Measurements from ENCODE around the gene CNR1. TPM values are rescaled to one million over a fixed set of nuclear protein-coding genes. Genes with fewer than 3 reads are reported as not detected.

The CNR1 gene
- polyA plus RNA-seq, 1 of the 3 experiments (the other 2 are of a cell fraction) = not detected

- DNase-seq = no peak
- Histone ChIP-seq H3F3A (replicated peaks; ENCODE audit: insufficient read depth) (no peaks in the 10 kb centered on the region), H3K36me3 (replicated peaks in 1 of 2; ENCODE audit: control insufficient read depth in 1 of 2, insufficient read depth in 2 of 2, low read length in 1 of 2) (no peaks in the 10 kb centered on the region), H3K9me3 (no peaks in the 10 kb centered on the region), H3K9ac (no peak overlapping the region), H3K4me3 (ENCODE audit: low read depth in 2 of 2, low read length in 1 of 2) (no peak overlapping the region), H2AFZ (ENCODE audit: low read depth) (no peak overlapping the region), H3K27me3 (ENCODE audit: insufficient read depth) (no peaks in the 10 kb centered on the region), H3K9me2 (no peaks in the 10 kb centered on the region), H3K27ac (ENCODE audit: low read depth in 2 of 2, low read length in 1 of 2) (no peak overlapping the region), H3K4me1 (ENCODE audit: control insufficient read depth in 1 of 2, insufficient read depth in 2 of 2, low read depth in 1 of 2, low read length in 1 of 2) (no peaks in the 10 kb centered on the region), H3K79me2 (ENCODE audit: insufficient read depth) (no peaks in the 10 kb centered on the region), H3K4me2 (no peak overlapping the region), H4K20me1 (ENCODE audit: insufficient read depth) (no peaks in the 10 kb centered on the region)
- ChIA-PET CTCF (interaction anchor here (0.6 kb wide), 1 partner anchor 338 kb away, joined by 3 read pairs; no protein-coding TSS in a partner anchor), POLR2A (no interaction called here)
- no peak for TF ChIP-seq MAX (IDR thresholded peaks at IDR 0.05; ENCODE audit: low read depth)
- TF ChIP-seq RAD21 (IDR thresholded peaks at IDR 0.05; ENCODE audit: low read length) = no peak
- TF ChIP-seq NFIC (IDR thresholded peaks at IDR 0.05; ENCODE audit: borderline replicate concordance) = no peak
- no peak for TF ChIP-seq SMC3 (IDR thresholded peaks at IDR 0.05; ENCODE audit: low read depth, low read length)
- no peak for TF ChIP-seq SIN3A (IDR thresholded peaks at IDR 0.05; ENCODE audit: borderline replicate concordance, low read depth, low read length)
- no peak for TF ChIP-seq TEAD4 (IDR thresholded peaks at IDR 0.05; ENCODE audit: borderline replicate concordance, insufficient read depth)
- no peak for TF ChIP-seq RFX5 (IDR thresholded peaks at IDR 0.05; ENCODE audit: low read length)
- no peak for TF ChIP-seq FOXJ3 (CRISPR knock-in tag; IDR thresholded peaks at IDR 0.05)
- TF ChIP-seq USF1 (IDR thresholded peaks at IDR 0.05; ENCODE audit: borderline replicate concordance, low read depth) = no peak
- no peak for TF ChIP-seq EP300 (IDR thresholded peaks at IDR 0.05; ENCODE audit: borderline replicate concordance in 1 of 2, low read depth in 1 of 2, low read length in 1 of 2)
- TF ChIP-seq FOXM1 (IDR thresholded peaks at IDR 0.05; ENCODE audit: low read depth) = no peak
- no peak for TF ChIP-seq TAF1 (IDR thresholded peaks at IDR 0.05; ENCODE audit: borderline replicate concordance, low read depth, low read length)
- no peak for TF ChIP-seq GATA2 (CRISPR knock-in tag; IDR thresholded peaks at IDR 0.05)
- TF ChIP-seq EZH2phosphoT487 (IDR thresholded peaks at IDR 0.05; ENCODE audit: borderline replicate concordance, low read depth) = no peak
- TF ChIP-seq RXRA (IDR thresholded peaks at IDR 0.05; ENCODE audit: borderline replicate concordance, low read depth) = no peak
- no peak for TF ChIP-seq PBX3 (IDR thresholded peaks at IDR 0.05)
- no peak for TF ChIP-seq NRF1 (IDR thresholded peaks at IDR 0.05; ENCODE audit: low read depth, low read length)
- 51% methylated on average over 7 of the region's 9 CpGs for WGBS (ENCODE audit: low lambda C conversion rate)
Measured at GRCh38 chr6:88141561-88142296, 24.4 kb downstream of the CNR1 start.

All from SK-N-SH (cell line).